Measurements from ENCODE around the gene EPHB2. TPM values are rescaled to one million over a fixed set of nuclear protein-coding genes. Genes with fewer than 3 reads are reported as not detected.
"Not testable (repeated sequence)": the region's sequence is repeated elsewhere in the genome, so short reads cannot be mapped to it uniquely, and the experiment has no call there.

The EPHB2 gene
- polyA plus RNA-seq, 1 donor: 15.7 TPM

GRCh38 chr1:22818061-22818770, 107.6 kb downstream of the EPHB2 start:
- no peak for DNase-seq (ENCODE audit: low read depth)

- DNase-seq (ENCODE audit: low read depth): no peak
Observed at GRCh38 chr1:22819361-22819760, 108.7 kb downstream of the EPHB2 start.

GRCh38 chr1:22821027-22821426, 110.4 kb downstream of the EPHB2 start:
- no peak for DNase-seq (ENCODE audit: low read depth)

- DNase-seq (ENCODE audit: low read depth): no peak
Observed at GRCh38 chr1:22822371-22822770, 111.7 kb downstream of the EPHB2 start.

- no peak for DNase-seq (ENCODE audit: low read depth)
Observed at GRCh38 chr1:22824466-22824865, 113.8 kb downstream of the EPHB2 start.

- no peak for DNase-seq (ENCODE audit: low read depth)
Observed at GRCh38 chr1:22824975-22825374, 114.3 kb downstream of the EPHB2 start.

GRCh38 chr1:22825486-22826189, 115.0 kb downstream of the EPHB2 start:
- DNase-seq (ENCODE audit: low read depth): no peak

GRCh38 chr1:22826604-22827580, 116.3 kb downstream of the EPHB2 start:
- DNase-seq (ENCODE audit: low read depth): peak; percentile 46

- DNase-seq (ENCODE audit: low read depth): no peak
Observed at GRCh38 chr1:22827666-22828483, 117.2 kb downstream of the EPHB2 start.

GRCh38 chr1:22828484-22829308, 118.1 kb downstream of the EPHB2 start:
- DNase-seq (ENCODE audit: low read depth): no peak

- DNase-seq (ENCODE audit: low read depth): no peak
Observed at GRCh38 chr1:22829309-22829989, 118.8 kb downstream of the EPHB2 start.

- no peak for DNase-seq (ENCODE audit: low read depth)
Observed at GRCh38 chr1:22830041-22830566, 119.5 kb downstream of the EPHB2 start.

GRCh38 chr1:22830757-22831340, 120.2 kb downstream of the EPHB2 start:
- no peak for DNase-seq (ENCODE audit: low read depth)

- no peak for DNase-seq (ENCODE audit: low read depth)
Observed at GRCh38 chr1:22831729-22832413, 121.2 kb downstream of the EPHB2 start.

- no peak for DNase-seq (ENCODE audit: low read depth)
Observed at GRCh38 chr1:22832414-22832786, 121.8 kb downstream of the EPHB2 start.

- no peak for DNase-seq (ENCODE audit: low read depth)
Observed at GRCh38 chr1:22833699-22834098, 123.1 kb downstream of the EPHB2 start.

GRCh38 chr1:22834420-22834819, 123.8 kb downstream of the EPHB2 start:
- DNase-seq (ENCODE audit: low read depth): not testable (repeated sequence)

- no peak for DNase-seq (ENCODE audit: low read depth)
Observed at GRCh38 chr1:22835636-22836319, 125.1 kb downstream of the EPHB2 start.

All from forelimb muscle (tissue), 1 donor.